IMR-90 (cell line): ENCODE results near the gene FBXL4. TPM values are rescaled to one million over a fixed set of nuclear protein-coding genes. Genes with fewer than 3 reads are reported as not detected.

ENCODE experiments used
- ATAC-seq: fragments of 200-7000 bp; cut with Tn5 transposase; 2 replicates; pipeline ENCODE4 v1.9.1; 2020; ENCODE audit warnings: low read depth, mild to moderate bottlenecking, moderate library complexity
- BruUV-seq: library from RNA; stranded (reverse); fragments of 400-500 nt; replicated peaks from 2 replicates; lab custom pipeline; 2021; lab: Mats Ljungman, UMichigan
- CTCF ChIA-PET: fragments of 300-600 bp; formaldehyde crosslinking; extraction: SDS; loops from one replicate; lab custom pipeline; 2021; ENCODE audit warnings: antibody characterized with exemption; lab: Yijun Ruan, JAX
- POLR2A ChIA-PET: fragments of 300-600 bp; sonication (Branson Sonifier 250); formaldehyde crosslinking; loops from one replicate; lab custom pipeline; 2022; ENCODE audit warnings: antibody characterized with exemption; ENCODE audit not compliant: unreplicated experiment; lab: Charles Lee
- DNase-seq: peaks from one replicate; pipeline ENCODE4 v3.0.0; 2013
- H2AFZ ChIP-seq: replicated peaks from 2 replicates; pipeline ENCODE3; 2013; ENCODE audit warnings: low read length, mild to moderate bottlenecking; ENCODE audit not compliant: poor library complexity
- H2AK5ac ChIP-seq: 2 replicates; pipeline ENCODE4 v1.6.1; 2013; ENCODE audit warnings: low read depth, low read length, inconsistent platforms
- H2AK9ac ChIP-seq: replicated peaks from 2 replicates; pipeline ENCODE3; 2013; ENCODE audit warnings: mild to moderate bottlenecking, low read depth, low read length, moderate library complexity; ENCODE audit not compliant: poor library complexity
- H2BK120ac ChIP-seq: 2 replicates; pipeline ENCODE4 v1.6.1; 2013; ENCODE audit warnings: low read depth, low read length, inconsistent platforms
- H2BK15ac ChIP-seq: 3 replicates; pipeline ENCODE4 v1.6.1; 2013; ENCODE audit warnings: low read depth, low read length, inconsistent platforms
- H2BK20ac ChIP-seq: 2 replicates; pipeline ENCODE4 v1.6.1; 2013; ENCODE audit warnings: low read depth, mild to moderate bottlenecking, inconsistent platforms, low read length, moderate library complexity
- H2BK5ac ChIP-seq: 2 replicates; pipeline ENCODE4 v1.6.1; 2013; ENCODE audit warnings: mild to moderate bottlenecking, low read depth, low read length, inconsistent platforms; ENCODE audit not compliant: poor library complexity, severe bottlenecking
- H3K14ac ChIP-seq: replicated peaks from 2 replicates; pipeline ENCODE4 v1.6.1; 2013; ENCODE audit warnings: low read depth, low read length, inconsistent platforms
- H3K18ac ChIP-seq: 2 replicates; pipeline ENCODE4 v1.6.1; 2013; ENCODE audit warnings: low read depth, low read length, control low read depth
- H3K23ac ChIP-seq: 2 replicates; pipeline ENCODE4 v1.6.1; 2013; ENCODE audit warnings: low read depth, low read length, inconsistent platforms
- H3K27ac ChIP-seq: 2 replicates; pipeline ENCODE4 v1.5.1; 2013; ENCODE audit warnings: mild to moderate bottlenecking, control low read depth, low read length; ENCODE audit not compliant: insufficient read depth
- H3K27me3 ChIP-seq: 2 replicates; pipeline ENCODE4 v1.6.1; 2013; ENCODE audit warnings: low read length; ENCODE audit not compliant: control insufficient read depth, insufficient read depth
- H3K36me3 ChIP-seq: 2 replicates; pipeline ENCODE4 v1.6.1; 2013; ENCODE audit warnings: low read length, mixed read lengths; ENCODE audit not compliant: control insufficient read depth, insufficient read depth
- H3K4ac ChIP-seq: 2 replicates; pipeline ENCODE4 v1.6.1; 2013; ENCODE audit warnings: low read depth, low read length, inconsistent platforms
- H3K4me1 ChIP-seq: 2 replicates; pipeline ENCODE4 v1.6.1; 2013; ENCODE audit warnings: low read length, mixed read lengths; ENCODE audit not compliant: control insufficient read depth, insufficient read depth
- H3K4me2 ChIP-seq: 2 replicates; pipeline ENCODE4 v1.6.1; 2013; ENCODE audit warnings: low read depth, mild to moderate bottlenecking, control low read depth, low read length, moderate library complexity
- H3K4me3 ChIP-seq: 2 replicates; pipeline ENCODE4 v1.5.1; 2013; ENCODE audit warnings: low read depth, mild to moderate bottlenecking, control low read depth, low read length, moderate library complexity; ENCODE audit not compliant: insufficient read depth
- H3K56ac ChIP-seq: 2 replicates; pipeline ENCODE4 v1.6.1; 2013; ENCODE audit warnings: low read length, inconsistent platforms; ENCODE audit not compliant: insufficient read depth; ENCODE audit errors: extremely low read depth
- H3K79me1 ChIP-seq, 2 experiments: 2 replicates each; pipeline ENCODE4 v1.6.1; 2013; ENCODE audit warnings: low read length in 2 of 2, inconsistent platforms in 1 of 2, low read depth in 1 of 2
- H3K9ac ChIP-seq: 2 replicates; pipeline ENCODE4 v1.6.1; 2013; ENCODE audit warnings: low read depth, low read length, control low read depth
- H3K9me1 ChIP-seq: 2 replicates; pipeline ENCODE4 v1.6.1; 2013; ENCODE audit warnings: low read length, inconsistent platforms; ENCODE audit not compliant: insufficient read depth
- H3K9me3 ChIP-seq: 2 replicates; pipeline ENCODE4 v1.6.1; 2013; ENCODE audit warnings: low read length; ENCODE audit not compliant: control insufficient read depth, insufficient read depth
- H4K20me1 ChIP-seq: 2 replicates; pipeline ENCODE4 v1.6.1; 2013; ENCODE audit warnings: low read length, inconsistent platforms; ENCODE audit not compliant: insufficient read depth
- H4K5ac ChIP-seq: 2 replicates; pipeline ENCODE4 v1.6.1; 2013; ENCODE audit warnings: mild to moderate bottlenecking, low read depth, low read length, control low read depth
- H4K8ac ChIP-seq, 2 experiments: 2 replicates each; pipeline ENCODE4 v1.6.1; 2013; ENCODE audit warnings: low read depth in 2 of 2, low read length in 2 of 2, control low read depth in 1 of 2, inconsistent platforms in 1 of 2
- H4K91ac ChIP-seq: 2 replicates; pipeline ENCODE4 v1.6.1; 2013; ENCODE audit warnings: low read depth, low read length, inconsistent platforms; ENCODE audit not compliant: insufficient read depth
- FOS ChIP-seq: fragments of 150-350 bp; IDR thresholded peaks from 2 replicates; pipeline ENCODE4 v1.6.1; 2016; ENCODE audit warnings: low read depth, low read length
- MAFK ChIP-seq: IDR thresholded peaks from 2 replicates; pipeline ENCODE4 v1.6.1; 2012; ENCODE audit warnings: low read depth, low read length, improper control_type of control experiment
- NFE2L2 ChIP-seq: fragments of 150-350 bp; IDR thresholded peaks from 2 replicates; pipeline ENCODE4 v1.6.1; 2016; ENCODE audit warnings: low read depth, mild to moderate bottlenecking, low read length
- POLR2A ChIP-seq: IDR thresholded peaks from 2 replicates; pipeline ENCODE4 v1.6.1; 2012; ENCODE audit warnings: mild to moderate bottlenecking, low read depth, low read length
- WGBS, 2 experiments: methylation state at CpG; one replicate each; pipeline versions ENCODE4 v1.1.5 to v1.1.7; 2013; ENCODE audit warnings: missing lambda C conversion rate in 2 of 2; ENCODE audit not compliant: insufficient read length in 1 of 2; ENCODE audit errors: extremely low coverage in 2 of 2; 5-methylcytosine and 5-hydroxymethylcytosine counted together
- dilution Hi-C: fragments of 300-500 bp; cut with HindIII; formaldehyde crosslinking; loops from one replicate; pipeline ENCODE4 v1.14.3; 2018; ENCODE audit warnings: low sequenced_read_pairs; ENCODE audit not compliant: unreplicated experiment
- in situ Hi-C: fragments of 300-500 bp; cut with MboI; formaldehyde crosslinking; loops from 3 replicates; pipeline ENCODE4 v1.14.3; 2019; ENCODE audit warnings: low sequenced_read_pairs, inconsistent platforms, mixed read lengths
- intact Hi-C: fragments of 100-400 bp; cut with micrococcal nuclease; formaldehyde crosslinking; loops from 2 replicates; pipeline ENCODE4 v1.10.0; 2022
- polyA plus RNA-seq, 3 experiments: library from polyadenylated mRNA; depleted of rRNA; stranded (reverse); fragments of >200 nt; gene quantifications; 2 replicates each; pipeline ENCODE4 v1.2.3, GENCODE V29; 2012; ENCODE audit warnings: low replicate concordance in 1 of 3
- total RNA-seq: library from RNA; depleted of rRNA; stranded (reverse); fragments of >200 nt; gene quantifications from 2 replicates; pipeline ENCODE4 v1.2.3, GENCODE V29; 2012

FBXL4 gene
- total and polyA plus RNA-seq, 2 of the 4 experiments (the other 2 are of a cell fraction): 7.8 to 17.6 TPM

GRCh38 chr6:98824162-98824901 is 123.4 kb downstream of the FBXL4 start:
- no peak overlapping the region for H2AK9ac ChIP-seq
- ATAC-seq (no peak), DNase-seq (no peak)
- intact Hi-C loops: no loop called here
- POLR2A ChIA-PET: no interaction called here
- no peak overlapping the region for H3K18ac ChIP-seq
- no peaks in the 10 kb centered on the region for H3K4me1 ChIP-seq
- no peak overlapping the region for H3K4ac ChIP-seq
- BruUV-seq: no TSS peak
- no peaks in the 10 kb centered on the region for H3K36me3 ChIP-seq
- no peak overlapping the region for H3K56ac ChIP-seq
- no peak overlapping the region for H3K14ac ChIP-seq
- dilution Hi-C loops: no loop called here
- H2AFZ ChIP-seq: no peak overlapping the region
- no peaks in the 10 kb centered on the region for H3K79me1 ChIP-seq
- H3K27me3 ChIP-seq: peaks cover 62% of the 10 kb centered on the region
- H4K20me1 ChIP-seq: no peaks in the 10 kb centered on the region
- in situ Hi-C loops: no loop called here
- no peak overlapping the region for H4K91ac ChIP-seq
- H3K9ac ChIP-seq: no peak overlapping the region
- H3K4me2 ChIP-seq: no peak overlapping the region; the same call in 1 of the 2 replicates
- no peak overlapping the region for H2BK20ac ChIP-seq
- WGBS, 2 experiments: 1% methylated on average over 16 of the region's 44 CpGs; no CpG with 5 or more reads in 1 of the 2 experiments
- no peak overlapping the region for H3K4me3 ChIP-seq
- no peak overlapping the region for H2BK5ac ChIP-seq
- H4K8ac ChIP-seq: no peak overlapping the region
- H3K9me3 ChIP-seq: no peaks in the 10 kb centered on the region
- CTCF ChIA-PET: no interaction called here
- no peak overlapping the region for H2AK5ac ChIP-seq
- H4K5ac ChIP-seq: no peak overlapping the region
- no peak for TF ChIP-seq POLR2A
- TF ChIP-seq MAFK: no peak
- no peak for TF ChIP-seq NFE2L2
- TF ChIP-seq FOS: no peak
- H2BK15ac ChIP-seq: no peak overlapping the region
- no peak overlapping the region for H2BK120ac ChIP-seq
- no peak overlapping the region for H3K27ac ChIP-seq
- H3K23ac ChIP-seq: no peak overlapping the region
- H3K9me1 ChIP-seq: no peaks in the 10 kb centered on the region
